Adrenal gland (tissue), 12 donors: ENCODE data around the gene PTPRN2. TPM values are rescaled to one million over a fixed set of nuclear protein-coding genes. Genes with fewer than 3 reads are reported as not detected.

ENCODE experiments used
- DNase-seq, 7 donors: peaks; one replicate each; pipeline ENCODE4 v3.0.0-alpha.2; 2019 to 2020
- H3K27ac ChIP-seq, 5 donors: fragments of 200-600 bp; sonication (generic) in 4 of 5; 1 replicate in 3 of 5; 2 replicates in 2 of 5; pipeline versions ENCODE4 v1.5.1 to v1.8.0; 2016 to 2020; ENCODE audit warnings: mild to moderate bottlenecking in 1 of 5
- H3K27me3 ChIP-seq: fragments of 200-600 bp; 2 replicates; pipeline ENCODE4 v1.8.0; 2021
- H3K36me3 ChIP-seq, 2 donors: fragments of 200-600 bp; replicated peaks in 1 of 2; 1 replicate in 1 of 2; 2 replicates in 1 of 2; pipeline versions ENCODE4 v1.5.1 to v1.8.0; 2018 to 2022
- H3K4me1 ChIP-seq, 2 donors: fragments of 200-600 bp; replicated peaks in 1 of 2; 1 replicate in 1 of 2; 2 replicates in 1 of 2; pipeline versions ENCODE4 v1.5.1 to v1.8.0; 2018 to 2021
- H3K4me3 ChIP-seq, 4 donors: fragments of 200-600 bp; sonication (generic) in 3 of 4; one replicate each; pipeline ENCODE4 v1.5.1; 2016 to 2018
- H3K9me3 ChIP-seq, 3 donors: fragments of 200-600 bp; sonication (generic) in 1 of 3; replicated peaks in 1 of 3; 1 replicate in 2 of 3; 2 replicates in 1 of 3; pipeline versions ENCODE4 v1.5.1 to v1.8.0; 2016 to 2021
- CTCF ChIP-seq, 6 experiments: fragments of 450-650 bp in 4 of 6; fragments of 200-600 bp in 2 of 6; sonication (generic) in 1 of 6; IDR thresholded peaks; 1 replicate in 5 of 6; 2 replicates in 1 of 6; pipeline versions ENCODE4 v1.5.1 to v1.8.0; 2016 to 2021; ENCODE audit warnings: antibody characterized with exemption in 6 of 6, mild to moderate bottlenecking in 2 of 6, moderate library complexity in 1 of 6
- POLR2A ChIP-seq, 2 donors: fragments of 450-650 bp; IDR thresholded peaks; one replicate each; pipeline ENCODE4 v1.6.1; 2017; ENCODE audit warnings: antibody characterized with exemption in 2 of 2, mild to moderate bottlenecking in 2 of 2, moderate library complexity in 1 of 2
- WGBS, 4 donors: extraction: QIAGEN DNeasy Blood & Tissue Kit in 2 of 4; methylation state at CpG; one replicate each; pipeline versions ENCODE4 v1.1.5 to v1.1.7; 2013 to 2017; 5-methylcytosine and 5-hydroxymethylcytosine counted together
- intact Hi-C, 2 donors: fragments of 100-400 bp; cut with DNase I; formaldehyde crosslinking; loops; one replicate each; pipeline versions ENCODE4 v1.14.1 to v1.15.0; 2022 to 2023
- polyA plus RNA-seq, 3 donors: library from polyadenylated mRNA; stranded (reverse); fragments of 200-250 nt in 2 of 3; fragments of 350-450 nt in 1 of 3; fragmentation: Illumina TruSeq in 1 of 3; extraction: RNeasy Lipid Tissue Mini Kit (QIAGEN cat#74804) in 1 of 3; gene quantifications; one replicate each; pipeline ENCODE4 v1.2.3, GENCODE V29; 2013 to 2014
- total RNA-seq, 9 donors: library from RNA; depleted of rRNA in 4 of 9; stranded (reverse); fragments of >200 nt in 4 of 9; fragments of 120-200 nt in 1 of 9; fragmentation: NEBNext Ultra II Directional in 1 of 9; extraction: Animal tissue kit (Norgen Biotek cat#: 25700) in 1 of 9; gene quantifications; one replicate each; pipeline versions ENCODE4 v1.1.0 to v1.2.4, GENCODE V29; 2013 to 2023
- donor health status: healthy with polysubstance abuse.
- donor health status: Bipolar disorder and iron deficiency.
- donor health status: DM: yes; HTN: yes; CAD: no.
- donor health status: DM: no; HTN: no; CAD: no.
- donor health status: DM: no; HTN: no; CAD: no.
- donor health status: DM: yes; HTN: yes; CAD: no.

PTPRN2 gene
- total and polyA plus RNA-seq, 12 donors, result 2.2 to 16.2 (median 3.4) TPM

GRCh38 chr7:157644946-157645345 lies 942.7 kb downstream of the PTPRN2 start:
- Histone ChIP-seq H3K36me3 (no peaks in the 10 kb centered on the region), H3K4me1 (no peaks in the 10 kb centered on the region), H3K27me3 (no peaks in the 10 kb centered on the region), H3K4me3 (no peak overlapping the region), H3K9me3 (no peaks in the 10 kb centered on the region), H3K27ac (no peak overlapping the region)
- DNase-seq, result no peak
- intact Hi-C loops, result no loop called here
- no peak for TF ChIP-seq CTCF (IDR thresholded peaks at IDR 0.05)
- no peak for TF ChIP-seq POLR2A (IDR thresholded peaks at IDR 0.05)
- 76 to 87% (median 83%) methylated on average over 12 of the region's 12 CpGs for WGBS, 4 donors

- TF ChIP-seq POLR2A (IDR thresholded peaks at IDR 0.05), result no peak
- no peak for TF ChIP-seq CTCF (IDR thresholded peaks at IDR 0.05)
- DNase-seq, result no peak
- H3K4me3 ChIP-seq, result no peak overlapping the region
- H3K4me1 ChIP-seq, result no peaks in the 10 kb centered on the region
- no peak overlapping the region for H3K27ac ChIP-seq
- WGBS, 4 donors, result 67 to 89% (median 86%) methylated on average over 10 to 23 of the region's 23 CpGs
- no peaks in the 10 kb centered on the region for H3K27me3 ChIP-seq
- intact Hi-C loops, result no loop called here
- H3K36me3 ChIP-seq, result no peaks in the 10 kb centered on the region
- H3K9me3 ChIP-seq, result no peaks in the 10 kb centered on the region
Measured at GRCh38 chr7:157643525-157643970, 944.1 kb downstream of the PTPRN2 start.

- no peak for DNase-seq
- WGBS, 4 donors, result 66 to 79% (median 75%) methylated on average over 8 of the region's 8 CpGs
- TF ChIP-seq CTCF (IDR thresholded peaks at IDR 0.05), result no peak
- TF ChIP-seq POLR2A (IDR thresholded peaks at IDR 0.05), result no peak
- Histone ChIP-seq H3K27me3 (no peaks in the 10 kb centered on the region), H3K4me3 (no peak overlapping the region), H3K27ac (no peak overlapping the region), H3K36me3 (no peaks in the 10 kb centered on the region), H3K9me3 (no peaks in the 10 kb centered on the region), H3K4me1 (no peaks in the 10 kb centered on the region)
- intact Hi-C loops, result no loop called here
Measured at GRCh38 chr7:157641866-157642265, 945.8 kb downstream of the PTPRN2 start.

- H3K4me3 ChIP-seq, result no peak overlapping the region
- H3K9me3 ChIP-seq, result no peaks in the 10 kb centered on the region
- intact Hi-C loops, result no loop called here
- H3K4me1 ChIP-seq, result no peaks in the 10 kb centered on the region
- DNase-seq, result no peak
- H3K36me3 ChIP-seq, result no peaks in the 10 kb centered on the region
- TF ChIP-seq POLR2A (IDR thresholded peaks at IDR 0.05) (no peak), CTCF (IDR thresholded peaks at IDR 0.05) (no peak)
- WGBS, 4 donors, result 86 to 93% (median 91%) methylated on average over 1 of the region's 1 CpG
- no peak overlapping the region for H3K27ac ChIP-seq
- no peaks in the 10 kb centered on the region for H3K27me3 ChIP-seq
Measured at GRCh38 chr7:157640144-157640543, 947.5 kb downstream of the PTPRN2 start.
